ENCODE data around the gene S100A7A.
"Not testable (repeated sequence)": the region's sequence is repeated elsewhere in the genome, so short reads cannot be mapped to it uniquely, and the experiment has no call there.

GRCh38 chr1:153418758-153419435 lies 2.6 kb downstream of the S100A7A start:
- TF ChIP-seq, protein P1, sequence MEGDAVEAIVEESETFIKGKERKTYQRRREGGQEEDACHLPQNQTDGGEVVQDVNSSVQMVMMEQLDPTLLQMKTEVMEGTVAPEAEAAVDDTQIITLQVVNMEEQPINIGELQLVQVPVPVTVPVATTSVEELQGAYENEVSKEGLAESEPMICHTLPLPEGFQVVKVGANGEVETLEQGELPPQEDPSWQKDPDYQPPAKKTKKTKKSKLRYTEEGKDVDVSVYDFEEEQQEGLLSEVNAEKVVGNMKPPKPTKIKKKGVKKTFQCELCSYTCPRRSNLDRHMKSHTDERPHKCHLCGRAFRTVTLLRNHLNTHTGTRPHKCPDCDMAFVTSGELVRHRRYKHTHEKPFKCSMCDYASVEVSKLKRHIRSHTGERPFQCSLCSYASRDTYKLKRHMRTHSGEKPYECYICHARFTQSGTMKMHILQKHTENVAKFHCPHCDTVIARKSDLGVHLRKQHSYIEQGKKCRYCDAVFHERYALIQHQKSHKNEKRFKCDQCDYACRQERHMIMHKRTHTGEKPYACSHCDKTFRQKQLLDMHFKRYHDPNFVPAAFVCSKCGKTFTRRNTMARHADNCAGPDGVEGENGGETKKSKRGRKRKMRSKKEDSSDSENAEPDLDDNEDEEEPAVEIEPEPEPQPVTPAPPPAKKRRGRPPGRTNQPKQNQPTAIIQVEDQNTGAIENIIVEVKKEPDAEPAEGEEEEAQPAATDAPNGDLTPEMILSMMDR (conservative IDR thresholded peaks at IDR 0.05), result not testable (repeated sequence)
- not testable (repeated sequence) for TF ChIP-seq EZH2 (IDR thresholded peaks at IDR 0.05; ENCODE audit: low read depth)

All from PC-9 (cell line).